Activated CD4-positive, alpha-beta T cell treated with anti-CD3 and anti-CD28 coated beads, Interleukin-2, amount 50 U/mL, for 48 hours (primary cell): ENCODE data around the gene SLC11A2.
A peak's percentile ranks its signal among the peaks of the same experiment; 100 is the strongest.
"Not testable (repeated sequence)": the region's sequence is repeated elsewhere in the genome, so short reads cannot be mapped to it uniquely, and the experiment has no call there.

Source experiments
- DNase-seq, 2 experiments: peaks; one replicate each; pipeline ENCODE4 v3.0.0-alpha.2; 2020

Gene SLC11A2

DNA sequence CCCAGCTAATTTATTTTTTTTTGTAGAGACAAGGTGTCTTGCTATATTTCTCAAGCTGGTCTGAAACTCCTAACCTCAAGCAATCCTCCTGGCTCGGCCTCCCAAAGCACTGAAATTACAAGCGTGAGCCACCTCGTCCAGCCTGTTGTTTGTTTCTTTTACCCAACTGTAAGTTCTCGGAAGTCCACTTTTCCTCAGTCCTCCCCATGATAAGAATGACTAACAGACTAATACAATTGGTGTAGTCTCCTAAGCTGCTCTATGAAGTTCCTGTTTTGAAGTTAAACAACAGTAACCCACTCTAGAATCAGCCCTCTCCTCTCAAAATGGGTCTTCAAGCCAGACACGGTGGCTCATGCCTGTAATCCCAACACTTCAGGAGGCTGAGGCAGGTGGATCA lies 37.3 kb downstream of the SLC11A2 start:
- no peak for DNase-seq

DNA sequence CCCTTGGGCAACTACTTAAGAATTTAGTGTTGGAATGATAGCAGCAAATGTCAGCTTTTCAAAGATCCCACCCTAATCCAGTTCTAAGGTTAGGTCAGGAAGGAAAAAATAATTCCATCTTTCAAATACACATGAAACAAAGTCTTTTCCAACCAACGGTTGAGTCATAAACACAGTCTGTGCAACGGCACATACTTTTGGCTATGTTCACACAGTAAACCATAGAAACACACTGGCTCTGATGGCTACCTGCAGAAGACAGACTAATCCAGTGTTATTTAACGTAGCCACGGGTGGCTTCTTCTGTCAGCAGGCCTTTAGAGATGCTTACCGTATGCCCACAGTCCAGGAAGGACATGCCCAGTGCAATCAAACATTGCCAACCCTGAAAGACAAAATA lies 38.1 kb downstream of the SLC11A2 start:
- no peak for DNase-seq

DNA sequence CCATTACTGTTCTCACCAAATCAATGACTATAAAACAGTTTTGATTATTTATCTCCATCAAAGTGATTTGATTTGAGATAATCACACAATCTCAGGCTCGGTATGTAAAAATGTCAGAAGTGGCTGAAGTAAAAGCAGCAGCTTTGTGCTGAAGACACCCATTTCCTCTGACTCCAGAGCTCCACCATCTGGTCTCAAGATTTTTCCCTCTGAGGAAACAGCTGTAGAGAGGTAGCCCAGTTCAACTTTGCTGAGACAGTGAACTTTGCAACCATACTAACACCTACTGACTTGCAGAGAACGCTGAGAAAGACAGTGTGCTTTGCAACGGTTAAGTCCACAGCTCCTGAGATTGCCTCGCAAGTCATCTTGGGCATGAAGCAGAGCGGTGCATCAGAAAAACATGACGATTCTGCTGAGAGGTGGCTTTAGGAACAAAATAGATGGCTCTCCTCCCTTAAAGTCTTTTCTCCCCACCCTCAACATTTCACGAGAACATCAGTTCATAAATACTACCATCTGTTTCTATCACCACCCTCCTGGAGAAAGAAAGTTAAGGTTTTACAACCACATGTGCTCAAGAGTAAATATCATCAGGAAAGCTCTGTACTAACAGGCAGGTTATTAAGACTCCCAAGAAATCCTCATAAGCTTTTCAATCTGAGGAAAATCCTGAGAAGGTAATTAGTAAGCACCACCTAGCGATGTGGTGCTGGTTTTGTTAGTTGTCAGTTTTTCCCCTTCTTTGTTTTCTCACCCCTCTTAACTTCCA lies 39.0 kb downstream of the SLC11A2 start:
- peak in 1 of 2 experiments; percentile 17 for DNase-seq

DNA sequence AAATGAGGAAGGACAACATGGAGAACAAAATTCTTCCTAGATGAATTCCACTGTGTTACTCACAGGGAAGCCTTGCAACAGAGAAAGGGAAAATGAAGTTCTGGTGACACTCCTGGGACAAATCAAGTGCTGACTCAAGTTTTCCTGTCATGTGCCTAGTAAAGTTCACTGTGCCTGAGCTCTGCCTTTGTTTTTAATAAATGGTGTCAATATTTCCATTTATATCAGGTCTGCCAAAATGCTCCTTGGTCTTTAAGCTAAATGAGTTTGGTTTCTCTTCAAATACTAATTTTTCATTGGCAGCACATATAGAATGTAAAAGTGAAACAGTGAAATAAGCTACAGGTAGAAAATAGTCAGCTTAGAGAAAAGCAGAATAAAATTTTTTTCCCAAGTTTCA lies 40.9 kb downstream of the SLC11A2 start:
- DNase-seq = no peak

DNA sequence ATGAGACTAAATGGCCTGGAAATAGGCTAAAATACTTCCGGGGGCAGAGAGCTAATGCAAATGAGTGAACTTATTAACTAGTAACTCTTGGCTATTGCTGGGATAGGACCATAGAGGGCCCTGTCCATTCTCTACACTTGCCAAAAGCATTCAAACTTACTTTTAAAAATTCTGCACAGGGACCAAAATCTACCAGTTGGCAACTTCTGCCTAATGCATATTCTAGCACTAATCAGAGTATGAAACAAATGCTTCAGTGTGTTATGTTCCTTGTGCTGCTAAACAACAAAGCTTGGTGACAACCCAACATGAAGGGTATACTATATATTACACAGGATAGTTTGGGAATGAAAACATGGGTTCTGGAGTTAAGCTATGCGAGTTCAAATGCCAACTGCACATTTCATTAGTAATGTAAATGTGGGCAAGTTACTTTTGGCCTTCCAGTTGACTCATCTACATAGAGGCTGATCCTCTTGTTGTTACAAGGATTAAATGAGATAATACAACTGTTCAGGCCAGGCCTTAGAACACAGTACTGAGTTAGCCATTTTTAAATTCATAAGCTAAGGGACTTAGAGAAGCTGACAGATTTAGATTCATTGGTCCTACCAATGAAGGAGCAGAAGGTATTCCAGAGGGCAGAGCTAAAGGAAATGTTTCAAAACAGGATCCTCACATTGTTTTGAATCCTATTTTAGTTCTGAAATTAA lies 41.4 kb downstream of the SLC11A2 start:
- DNase-seq = no peak

DNA sequence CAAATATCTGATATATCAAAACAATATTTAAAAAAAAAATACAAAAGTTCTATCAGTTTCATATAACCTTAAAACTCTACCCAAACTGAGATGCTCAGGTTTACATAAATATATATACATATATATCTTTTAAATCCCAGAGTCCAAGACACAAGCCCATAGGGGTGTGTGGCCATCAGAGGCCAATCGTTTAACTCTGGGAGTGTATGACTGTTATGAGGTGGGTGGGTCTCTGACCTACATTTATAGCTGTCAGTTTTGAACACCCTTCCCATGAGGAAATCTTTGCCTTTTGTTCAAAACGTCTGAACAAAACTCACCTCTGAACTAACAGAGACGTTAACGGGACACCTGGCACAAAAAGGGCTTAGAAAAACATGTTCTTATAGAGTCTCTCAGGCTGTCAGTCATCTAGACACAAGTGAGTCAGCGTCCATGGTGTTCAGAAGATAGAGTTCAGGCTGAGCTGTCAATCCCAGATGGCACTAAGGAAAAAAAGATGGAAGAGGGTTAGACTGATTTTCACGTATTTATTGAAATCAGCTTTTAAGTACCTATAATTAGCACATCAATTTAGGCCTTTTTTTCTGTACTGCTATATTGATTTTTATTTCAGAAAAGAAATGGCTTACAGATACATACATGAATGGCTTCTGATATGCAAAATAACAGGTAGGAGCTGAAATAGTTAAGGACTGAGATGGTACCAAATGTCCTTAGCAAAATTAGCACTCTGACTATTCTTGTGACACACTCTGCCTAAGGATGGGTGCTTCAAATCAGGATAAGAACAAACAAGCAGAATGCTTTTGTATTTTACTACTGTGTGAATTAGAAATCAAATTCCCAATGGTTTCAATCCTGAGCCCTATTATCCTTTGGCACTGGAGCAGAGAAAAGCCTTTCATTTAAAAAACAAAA lies 44.6 kb downstream of the SLC11A2 start:
- no peak for DNase-seq

DNA sequence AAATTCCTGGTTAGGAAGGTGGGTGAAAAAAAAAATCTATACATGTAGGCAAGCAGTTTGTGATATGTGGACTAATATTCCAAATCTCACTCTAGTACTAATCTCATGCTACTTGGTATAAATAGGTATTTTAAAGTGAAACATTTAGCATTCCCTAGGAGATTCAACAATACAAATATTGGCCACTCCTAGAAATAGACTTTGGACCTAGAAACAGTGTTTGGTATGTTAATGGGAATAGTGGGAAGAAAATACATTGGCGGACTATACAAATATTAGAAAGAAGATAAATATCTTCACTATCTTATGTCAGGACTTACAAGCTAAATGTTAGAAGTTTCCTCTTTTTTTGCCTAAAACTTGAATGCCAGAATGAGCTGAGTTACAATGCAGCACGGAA lies 45.6 kb downstream of the SLC11A2 start:
- DNase-seq = no peak

DNA sequence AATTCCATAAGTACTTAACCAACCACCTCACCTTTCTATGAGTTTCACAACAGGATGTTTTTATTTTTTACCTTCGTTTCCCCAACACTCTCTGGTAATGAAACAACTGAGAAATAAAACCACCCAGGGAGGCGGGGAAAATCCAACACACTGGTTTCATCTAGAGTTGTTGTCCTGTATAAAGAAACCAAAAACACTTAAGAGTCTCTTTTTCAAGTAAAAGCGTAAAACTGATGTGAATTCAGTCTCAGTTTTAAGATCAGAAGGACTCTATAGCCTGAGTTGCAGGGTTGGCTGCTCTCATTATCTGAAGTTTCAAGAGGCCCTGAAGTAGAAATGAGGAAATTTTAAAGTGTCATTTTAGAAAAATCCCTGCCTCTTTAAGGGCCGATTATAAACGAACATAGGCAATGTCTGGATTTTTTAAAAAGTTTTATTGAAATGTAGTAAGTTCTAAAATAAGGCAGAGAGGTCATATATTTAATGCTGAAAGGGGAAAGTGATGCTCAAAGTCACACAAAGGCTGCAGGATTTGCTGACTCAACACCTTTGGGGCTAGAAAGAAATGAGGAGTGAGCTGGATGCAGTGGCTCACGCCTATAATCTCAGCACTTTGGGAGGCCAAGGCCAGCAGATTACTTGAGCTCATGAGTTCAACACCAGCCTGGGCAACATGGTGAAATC lies 46.7 kb downstream of the SLC11A2 start:
- peak; percentile 41 to 65 for DNase-seq

DNA sequence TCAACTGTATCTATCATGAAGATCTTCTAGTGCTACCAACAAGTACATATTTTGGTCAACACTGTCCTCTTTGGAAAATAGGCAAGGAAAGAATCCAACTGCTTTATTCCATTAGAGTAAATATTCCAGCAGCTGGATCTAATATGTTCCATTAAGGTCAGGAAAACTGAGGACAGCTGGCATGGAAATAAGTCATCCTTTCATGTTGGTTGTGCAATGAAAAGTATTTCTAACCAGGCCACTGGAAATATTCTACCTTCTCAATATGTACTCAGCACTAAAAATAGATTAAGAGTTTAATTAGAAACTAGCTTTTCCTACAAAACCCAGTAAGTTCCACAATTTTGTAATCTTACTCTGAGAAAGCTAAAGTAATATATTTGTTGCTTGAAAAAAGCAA lies 54.2 kb downstream of the SLC11A2 start:
- DNase-seq = no peak

DNA sequence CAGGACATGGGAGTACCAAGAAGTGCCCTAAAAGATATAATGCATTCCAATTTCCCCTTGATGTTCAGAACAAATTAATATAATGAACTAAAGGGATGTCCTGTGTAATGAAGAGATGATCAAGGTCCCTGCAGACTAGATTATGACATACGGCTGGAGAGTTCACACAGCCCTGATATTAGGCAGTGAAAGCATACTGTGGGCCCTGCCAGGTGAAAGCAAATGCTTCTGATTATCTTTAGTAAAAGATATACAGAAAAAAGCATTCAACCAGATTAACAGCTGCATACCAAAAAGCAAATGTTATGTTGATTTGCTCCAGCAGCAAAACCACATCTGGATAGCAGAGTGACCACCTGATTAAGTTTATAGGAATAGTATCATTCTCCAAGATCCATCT lies 61.8 kb downstream of the SLC11A2 start:
- no peak for DNase-seq

DNA sequence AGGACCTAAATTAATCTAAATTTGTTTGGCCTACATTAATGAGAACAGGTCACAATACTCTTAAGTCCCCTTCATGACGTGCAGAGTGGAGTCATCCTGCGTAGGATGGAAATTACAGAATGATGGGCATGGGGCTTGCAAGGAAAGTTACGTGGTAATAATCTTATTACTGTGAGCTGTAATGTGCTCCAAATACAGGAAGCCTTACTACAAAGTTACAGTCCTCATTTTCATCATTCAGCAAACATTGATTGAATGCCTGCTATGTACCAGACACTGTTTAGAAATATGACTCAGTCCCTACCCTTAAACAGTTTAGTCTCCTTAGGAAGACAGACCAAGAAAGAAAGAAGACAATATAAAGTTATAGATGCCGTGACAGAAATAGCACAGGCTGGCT lies 64.5 kb downstream of the SLC11A2 start:
- DNase-seq = no peak

DNA sequence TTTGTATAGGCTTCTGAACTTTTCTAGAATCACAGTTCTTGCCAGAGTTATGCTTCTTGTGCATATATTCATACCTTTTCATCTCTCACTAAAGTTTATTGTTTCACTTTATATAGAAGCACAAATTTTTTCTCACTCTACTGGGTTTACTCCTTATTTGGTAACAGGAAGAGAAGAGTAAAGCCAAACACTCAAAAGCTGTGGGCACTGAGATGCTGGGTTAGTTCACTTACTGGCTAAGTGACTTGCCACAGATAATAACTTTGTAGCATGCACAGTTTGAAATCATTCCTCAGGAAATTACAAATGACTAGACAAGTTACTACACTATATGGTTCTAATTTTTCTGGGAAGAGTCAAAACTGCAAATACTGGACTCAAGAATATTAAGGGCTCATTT lies 66.1 kb downstream of the SLC11A2 start:
- no peak for DNase-seq

DNA sequence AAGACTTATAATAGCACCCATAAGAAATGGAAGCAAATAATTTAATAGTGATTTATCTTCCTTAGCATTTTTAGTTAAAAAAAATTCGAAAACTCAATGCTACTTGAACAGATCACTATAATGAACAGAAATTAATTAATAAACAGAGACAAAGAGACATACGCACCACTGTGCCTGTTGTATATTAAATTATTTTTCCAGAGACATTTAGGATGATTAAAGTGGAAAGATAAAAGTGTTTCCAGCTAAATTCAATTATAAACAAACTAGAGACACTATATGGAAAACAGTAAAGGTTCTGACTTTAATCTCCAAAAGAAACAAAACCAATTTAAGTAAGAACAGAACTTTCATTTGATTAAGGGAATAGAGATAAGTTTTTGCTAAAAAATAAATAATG lies 70.5 kb downstream of the SLC11A2 start:
- no peak for DNase-seq

DNA sequence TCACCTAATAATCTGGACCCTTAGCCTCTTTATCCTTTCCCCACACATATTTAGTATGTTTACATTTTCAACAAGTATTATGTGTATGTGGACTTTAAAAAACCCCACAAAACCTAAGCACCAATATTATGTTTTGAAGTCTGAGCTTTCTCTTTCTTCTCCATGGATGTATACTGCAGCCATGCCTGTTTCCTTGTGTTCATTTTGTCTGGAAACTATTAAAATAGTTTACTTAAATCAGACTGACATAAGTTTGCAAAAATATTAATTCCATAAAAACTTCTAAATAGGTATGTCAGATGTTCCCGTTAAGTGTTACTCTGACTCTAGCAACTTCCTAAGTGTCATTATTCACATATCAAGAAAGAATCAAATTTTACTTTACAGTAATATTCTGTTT lies 70.9 kb downstream of the SLC11A2 start:
- DNase-seq = no peak

DNA sequence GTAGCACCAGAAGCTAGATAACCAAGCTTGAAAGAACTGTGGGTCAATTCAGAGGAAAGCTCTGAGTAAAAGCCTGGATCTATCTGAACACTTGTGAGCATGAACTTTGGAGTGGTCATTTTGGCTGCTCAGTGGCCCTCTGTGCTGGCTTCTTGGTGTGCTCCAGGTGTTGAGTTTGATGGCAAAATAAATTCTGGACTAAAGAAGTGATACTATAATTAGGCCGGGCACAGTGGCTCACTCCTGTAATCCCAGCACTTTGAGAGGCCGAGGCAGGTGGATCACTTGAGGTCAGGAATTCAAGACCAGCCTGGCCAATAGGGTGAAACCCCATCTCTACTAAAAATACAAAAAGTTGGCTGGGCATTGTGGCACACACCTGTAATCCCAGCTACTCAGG lies 71.4 kb downstream of the SLC11A2 start:
- DNase-seq = not testable (repeated sequence)

DNA sequence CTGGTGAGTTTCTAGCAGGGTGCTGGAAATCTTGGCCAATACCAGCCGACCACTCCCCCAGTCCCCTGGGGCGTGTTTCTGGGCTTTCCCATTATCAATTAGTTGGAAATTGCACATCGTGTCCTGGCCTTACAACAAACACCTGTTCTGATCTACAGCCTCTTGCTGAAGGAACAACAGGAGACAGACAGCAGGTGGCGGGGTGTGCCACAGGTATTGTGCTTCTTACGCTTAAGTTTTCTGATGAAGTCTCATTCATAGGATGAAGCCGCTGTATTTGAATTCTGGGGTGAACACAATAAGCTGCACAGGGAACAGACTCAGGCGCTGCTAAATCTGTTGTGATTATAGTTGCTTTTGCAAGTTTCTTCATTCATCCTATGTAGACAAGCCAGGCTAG lies 73.1 kb downstream of the SLC11A2 start:
- DNase-seq = no peak

DNA sequence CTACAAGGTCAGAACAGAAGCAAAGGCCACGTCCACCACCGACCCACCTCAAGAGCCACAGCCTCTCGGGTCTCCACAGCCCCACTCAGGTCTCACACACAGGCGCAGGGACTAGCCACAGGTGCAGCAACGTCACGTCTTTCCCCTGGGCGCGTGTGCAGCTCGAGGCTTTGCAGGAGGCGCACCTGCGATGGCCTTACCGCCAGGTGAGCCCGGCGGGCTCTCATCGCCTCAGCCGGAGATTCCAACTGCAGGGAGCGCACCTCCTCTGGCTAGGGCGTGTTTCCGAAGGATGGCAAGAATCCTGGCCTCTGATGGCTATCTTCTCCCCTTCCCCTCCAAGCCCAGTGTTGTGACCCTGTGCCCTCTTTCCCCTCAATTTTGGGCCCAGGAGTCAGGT lies 73.7 kb downstream of the SLC11A2 start, which contains the start of gene HIGD1C:
Gene HIGD1C, plus strand, starts transcription at position 35 of the 400 bp plus-strand sequence. CDS start 1,455 bp downstream, outside the sequence.
- DNase-seq = no peak

DNA sequence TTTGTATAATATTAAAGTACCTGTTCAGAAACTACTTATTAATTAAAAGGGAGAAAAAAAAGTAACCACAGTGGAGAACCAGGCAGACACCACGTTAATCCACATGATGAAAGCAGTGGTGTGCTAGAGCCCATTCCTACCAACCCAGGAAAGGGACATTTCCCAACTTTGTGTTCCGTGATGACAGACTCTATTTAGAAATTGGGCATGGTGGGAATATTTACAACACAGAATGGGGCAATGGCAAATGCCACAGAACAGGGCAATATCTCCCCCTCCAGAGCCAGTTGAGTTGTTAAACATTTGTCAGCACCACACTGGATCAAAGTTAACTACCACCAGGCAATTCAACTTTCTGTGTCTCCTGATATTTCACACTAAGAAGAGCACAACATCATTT lies 75.1 kb downstream of the SLC11A2 start:
- no peak for DNase-seq

DNA sequence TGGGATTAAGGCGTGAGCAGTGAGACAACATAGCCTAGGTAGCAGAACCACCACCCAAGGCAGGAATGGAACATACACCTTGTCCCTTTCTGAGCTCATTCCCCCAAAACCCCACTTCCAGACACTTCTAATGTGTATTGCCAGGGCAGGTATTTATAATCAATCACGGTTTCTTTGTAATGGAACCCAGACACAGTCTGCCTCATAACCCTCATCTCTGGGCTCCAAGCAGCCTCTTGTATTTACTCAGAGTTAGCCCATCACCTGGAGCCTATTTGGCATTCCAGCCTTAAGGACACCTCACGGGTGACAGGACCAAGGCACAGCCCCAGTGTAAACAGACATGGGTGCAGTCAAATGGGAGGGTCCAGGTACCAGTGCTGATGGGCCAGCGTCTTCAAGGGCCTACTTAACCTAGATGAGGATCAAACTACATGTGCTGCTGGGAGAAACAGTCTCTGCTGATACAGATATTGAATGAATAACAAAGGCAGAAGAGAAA lies 76.3 kb downstream of the SLC11A2 start:
- DNase-seq = no peak

DNA sequence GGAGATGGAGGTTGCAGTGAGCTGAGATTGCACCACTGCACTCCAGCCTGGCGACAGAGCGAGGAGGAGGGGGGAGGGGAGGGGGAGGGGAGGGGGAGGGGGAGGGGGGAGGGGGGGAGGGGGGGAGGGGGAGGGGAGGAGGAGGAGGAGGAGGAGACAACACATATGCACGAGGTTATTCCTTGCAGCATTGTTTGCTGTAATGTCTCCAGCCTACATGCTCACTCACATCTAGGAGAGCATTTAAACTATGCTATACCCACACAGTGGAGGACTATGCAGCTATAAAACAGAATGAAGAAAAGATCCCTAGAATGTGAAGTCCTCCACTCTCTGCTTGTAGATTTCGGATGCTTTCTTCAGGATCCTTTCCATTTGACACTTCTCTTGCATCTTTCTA lies 77.4 kb downstream of the SLC11A2 start:
- no peak for DNase-seq

DNA sequence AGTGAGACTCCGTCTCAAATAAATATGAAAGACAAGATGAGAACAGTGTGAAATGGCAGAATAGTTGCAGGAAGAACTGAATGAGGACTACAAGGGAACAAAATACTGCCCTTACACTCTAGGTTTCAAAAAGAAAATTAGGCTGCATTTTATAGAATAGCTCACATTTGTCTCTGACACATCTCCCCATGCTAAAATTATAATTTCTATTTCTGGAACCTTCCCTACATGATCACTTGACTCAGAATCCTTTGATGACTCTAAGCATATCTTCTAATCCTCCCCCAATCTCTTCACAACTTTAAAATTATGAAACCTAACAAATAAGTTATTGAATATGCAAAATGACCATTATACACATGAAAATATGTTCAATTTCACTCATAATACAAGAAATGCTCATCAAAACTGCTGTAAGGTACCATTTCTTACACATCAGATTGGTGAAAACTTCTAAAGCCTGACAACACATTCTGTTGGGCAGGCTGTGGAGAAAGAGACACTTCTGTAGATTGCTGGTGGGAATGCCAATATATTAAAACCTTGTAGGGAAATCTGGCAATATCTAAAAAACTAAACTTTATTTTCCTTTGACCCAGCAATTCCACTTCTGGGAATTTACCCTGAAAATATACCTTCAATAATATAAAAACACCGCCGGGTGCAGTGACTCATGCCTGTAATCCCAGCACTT lies 78.1 kb downstream of the SLC11A2 start:
- no peak for DNase-seq

DNA sequence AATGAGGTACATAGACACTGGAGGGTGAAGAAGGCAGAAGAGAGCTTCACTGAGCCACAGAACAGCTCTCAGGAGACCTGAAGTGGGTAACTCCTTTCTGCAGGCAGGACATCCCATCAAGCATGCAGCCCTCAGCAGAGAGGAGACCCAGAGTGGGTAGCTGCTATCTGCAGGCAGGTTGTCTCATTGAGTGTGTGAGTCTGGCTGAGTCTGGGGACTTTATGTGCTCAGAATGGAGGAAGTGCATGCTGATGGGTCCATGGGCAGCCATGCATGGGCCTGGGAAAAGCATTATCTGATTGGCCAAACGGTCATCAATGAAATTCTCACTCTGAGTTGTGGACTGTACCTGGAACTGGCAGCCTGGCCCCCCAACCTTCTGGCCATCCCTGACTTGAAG lies 88.5 kb downstream of the SLC11A2 start:
- no peak for DNase-seq
